ENCODE data around the gene BAX. TPM values are rescaled to one million over a fixed set of nuclear protein-coding genes. Genes with fewer than 3 reads are reported as not detected.

Gene BAX
- total RNA-seq = 92.7 and 95.3 TPM in 2 replicates
- 56.5 TPM for total RNA-seq (2013)
- polyA plus RNA-seq = 109 and 114 TPM in 2 replicates
- 37.0 and 40.6 TPM in 2 replicates for polyA minus RNA-seq

DNA sequence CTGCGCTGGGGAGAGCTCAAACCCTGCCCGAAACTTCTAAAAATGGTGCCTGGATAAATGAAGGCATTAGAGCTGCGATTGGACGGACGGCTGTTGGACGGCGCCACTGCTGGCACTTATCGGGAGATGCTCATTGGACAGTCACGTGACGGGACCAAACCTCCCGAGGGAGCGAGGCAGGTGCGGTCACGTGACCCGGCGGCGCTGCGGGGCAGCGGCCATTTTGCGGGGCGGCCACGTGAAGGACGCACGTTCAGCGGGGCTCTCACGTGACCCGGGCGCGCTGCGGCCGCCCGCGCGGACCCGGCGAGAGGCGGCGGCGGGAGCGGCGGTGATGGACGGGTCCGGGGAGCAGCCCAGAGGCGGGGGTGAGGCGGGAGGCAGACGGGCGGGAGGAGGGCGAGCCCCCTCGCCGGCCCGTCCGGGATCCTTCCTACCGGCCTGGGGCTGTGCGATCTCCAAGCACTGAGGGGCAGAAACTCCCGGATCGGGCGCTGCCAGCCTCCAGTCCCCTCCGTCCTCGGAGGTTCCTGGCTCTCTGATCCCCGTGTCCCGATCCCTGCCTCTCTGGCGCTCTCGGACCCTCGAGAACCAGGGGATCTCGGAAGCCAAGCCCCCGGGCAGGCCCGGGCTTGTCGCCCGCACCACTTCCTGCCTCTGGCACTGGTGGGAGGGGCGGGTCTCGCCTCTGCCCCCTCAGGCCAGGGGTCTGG, at the start of gene BAX:
TSS of gene BAX (plus strand) at position 281 of the 713 bp plus-strand sequence. CDS start at position 335, 54 bp downstream.
- Histone ChIP-seq H3K4me1 (ENCODE audit: control insufficient read depth in 2 of 2, insufficient read depth in 2 of 2, low read length in 2 of 2) (peaks cover 6 to 16% of the 10 kb centered on the region in 2 donors), H3K27ac (ENCODE audit: low read length in 2 of 2) (peak within 1 kb of the TSS; percentile 84 to 89), H3K9me3 (ENCODE audit: control extremely low read depth in 1 of 3, control insufficient read depth in 2 of 3, insufficient read depth in 1 of 3, low read length in 2 of 3) (no peaks in the 10 kb centered on the region), H3K36me3 (replicated peaks in 1 of 2; ENCODE audit: control extremely low read depth in 1 of 2, control insufficient read depth in 1 of 2, extremely low read depth in 1 of 2, insufficient read depth in 2 of 2, low read length in 1 of 2) (peaks cover 1 to 3% of the 10 kb centered on the region in 2 experiments), H3K27me3 (replicated peaks in 1 of 4; ENCODE audit: control extremely low read depth in 1 of 4, control insufficient read depth in 3 of 4, insufficient read depth in 4 of 4, low read length in 3 of 4) (no peaks in the 10 kb centered on the region), H3K4me2 (replicated peaks; ENCODE audit: low read depth, low read length, poor library complexity, severe bottlenecking) (peak within 1 kb of the TSS; percentile 94), H3K9ac (ENCODE audit: low read length) (peak within 1 kb of the TSS; percentile 90), H3K79me2 (ENCODE audit: control insufficient read depth, insufficient read depth, low read length) (peaks cover 23% of the 10 kb centered on the region), H2AFZ (ENCODE audit: insufficient read depth, low read depth, low read length, poor library complexity, severe bottlenecking) (peak within 1 kb of the TSS; percentile 86), H4K20me1 (ENCODE audit: control insufficient read depth, insufficient read depth, low read length, poor library complexity, severe bottlenecking) (no peaks in the 10 kb centered on the region), H3K4me3 (ENCODE audit: control extremely low read depth in 1 of 5, extremely low read depth in 1 of 5, insufficient read depth in 1 of 5, low read depth in 2 of 5, low read length in 4 of 5) (peak within 1 kb of the TSS; percentile 47 to 99 (median 87))
- POLR2A ChIA-PET = interaction anchor here (0.6 to 1.0 kb wide), 10 partner anchors 8 to 705 kb away, joined by 3 to 8 read pairs (median 4); partner anchors contain the start of genes FTL, GYS1, NUCB1 and RUVBL2
- intact Hi-C loops (cut with micrococcal nuclease) = loop anchor here (1.0 to 5.0 kb wide), 5 partner anchors 11 to 317 kb away; partner anchors contain the start of genes DBP, DHDH, FTL and NUCB1
- TF ChIP-seq EZH2 (IDR thresholded peaks at IDR 0.05; ENCODE audit: borderline replicate concordance, insufficient read depth, low read depth, low read length, poor library complexity, severe bottlenecking) (no peak), CTCF (IDR thresholded peaks at IDR 0.05) (no peak)
- peaks cover 20% of the 10 kb centered on the region for H3K4me1 Mint-ChIP-seq
- DNase-seq (peak; percentile 92), ATAC-seq (ENCODE audit: low read depth) (peak; percentile 88)
- peak within 1 kb of the TSS; percentile 92 for H3K27ac Mint-ChIP-seq
- WGBS (ENCODE audit: insufficient coverage) = under 1% methylated on average over 71 of the region's 71 CpGs
- H3K27me3 Mint-ChIP-seq = no peaks in the 10 kb centered on the region
- peak within 1 kb of the TSS; percentile 85 for H3K4me3 Mint-ChIP-seq
- no peaks in the 10 kb centered on the region for H3K9me3 Mint-ChIP-seq (ENCODE audit: insufficient read depth)
- CTCF ChIA-PET = interaction anchor here (0.7 to 2.1 kb wide), 5 partner anchors 11 to 554 kb away, joined by 3 to 14 read pairs (median 4); partner anchors contain the start of gene FTL

- Histone ChIP-seq H3K4me2 (replicated peaks; ENCODE audit: low read depth, low read length, poor library complexity, severe bottlenecking) (no peak overlapping the region), H3K9ac (ENCODE audit: low read length) (no peak overlapping the region), H3K9me3 (ENCODE audit: control extremely low read depth in 1 of 3, control insufficient read depth in 2 of 3, insufficient read depth in 1 of 3, low read length in 2 of 3) (no peaks in the 10 kb centered on the region), H2AFZ (ENCODE audit: insufficient read depth, low read depth, low read length, poor library complexity, severe bottlenecking) (no peak overlapping the region), H3K27ac (ENCODE audit: low read length in 2 of 2) (no peak overlapping the region), H4K20me1 (ENCODE audit: control insufficient read depth, insufficient read depth, low read length, poor library complexity, severe bottlenecking) (peaks cover 8% of the 10 kb centered on the region), H3K4me1 (ENCODE audit: control insufficient read depth in 2 of 2, insufficient read depth in 2 of 2, low read length in 2 of 2) (peaks cover 12 to 21% of the 10 kb centered on the region in 2 donors), H3K27me3 (replicated peaks in 1 of 4; ENCODE audit: control extremely low read depth in 1 of 4, control insufficient read depth in 3 of 4, insufficient read depth in 4 of 4, low read length in 3 of 4) (no peaks in the 10 kb centered on the region), H3K36me3 (replicated peaks in 1 of 2; ENCODE audit: control extremely low read depth in 1 of 2, control insufficient read depth in 1 of 2, extremely low read depth in 1 of 2, insufficient read depth in 2 of 2, low read length in 1 of 2) (peaks cover 12 to 34% of the 10 kb centered on the region in 2 experiments), H3K79me2 (ENCODE audit: control insufficient read depth, insufficient read depth, low read length) (peaks cover 24% of the 10 kb centered on the region), H3K4me3 (ENCODE audit: control extremely low read depth in 1 of 5, extremely low read depth in 1 of 5, insufficient read depth in 1 of 5, low read depth in 2 of 5, low read length in 4 of 5) (no peak overlapping the region)
- ChIA-PET CTCF (no interaction called here), POLR2A (no interaction called here)
- intact Hi-C loops (cut with micrococcal nuclease) = no loop called here
- Mint-ChIP-seq H3K27me3 (no peaks in the 10 kb centered on the region), H3K4me1 (peaks cover 19% of the 10 kb centered on the region), H3K4me3 (no peak overlapping the region), H3K9me3 (ENCODE audit: insufficient read depth) (no peaks in the 10 kb centered on the region), H3K27ac (no peak overlapping the region)
- TF ChIP-seq CTCF (IDR thresholded peaks at IDR 0.05) (no peak), EZH2 (IDR thresholded peaks at IDR 0.05; ENCODE audit: borderline replicate concordance, insufficient read depth, low read depth, low read length, poor library complexity, severe bottlenecking) (no peak)
- DNase-seq (no peak), ATAC-seq (ENCODE audit: low read depth) (no peak)
- WGBS (ENCODE audit: insufficient coverage) = 98% methylated on average over 11 of the region's 14 CpGs
Observed at GRCh38 chr19:48905664-48906063, 49.0 kb upstream of the BAX start.
